Neural progenitor cell (in vitro differentiated cells): Measurements from ENCODE around the gene RADX. TPM values are rescaled to one million over a fixed set of nuclear protein-coding genes. Genes with fewer than 3 reads are reported as not detected.

Experiments used
- DNase-seq: peaks from one replicate; pipeline ENCODE4 v3.0.0-alpha.2; 2016; ENCODE audit warnings: low spot score
- H2AFZ ChIP-seq: fragments of 200-600 bp; sonication (generic); replicated peaks from 2 replicates; pipeline ENCODE4 v1.6.1; 2016; ENCODE audit warnings: antibody characterized with exemption
- H3F3A ChIP-seq: fragments of 200-600 bp; sonication (generic); 2 replicates; pipeline ENCODE4 v1.6.1; 2016; ENCODE audit warnings: antibody characterized with exemption, low read depth
- H3K27ac ChIP-seq: fragments of 200-600 bp; sonication (generic); 2 replicates; pipeline ENCODE4 v1.5.1; 2016; ENCODE audit warnings: mild to moderate bottlenecking
- H3K27me3 ChIP-seq: fragments of 200-600 bp; sonication (generic); 2 replicates; pipeline ENCODE4 v1.6.1; 2016; ENCODE audit warnings: mild to moderate bottlenecking, moderate library complexity
- H3K36me3 ChIP-seq: fragments of 200-600 bp; sonication (generic); 2 replicates; pipeline ENCODE4 v1.5.1; 2016
- H3K4me1 ChIP-seq: fragments of 200-600 bp; sonication (generic); 2 replicates; pipeline ENCODE4 v1.6.1; 2016; ENCODE audit warnings: mixed run types
- H3K4me2 ChIP-seq: fragments of 200-600 bp; sonication (generic); 2 replicates; pipeline ENCODE4 v1.6.1; 2016
- H3K4me3 ChIP-seq: fragments of 200-600 bp; sonication (generic); 2 replicates; pipeline ENCODE4 v1.5.1; 2016
- H3K79me2 ChIP-seq: fragments of 200-600 bp; sonication (generic); 2 replicates; pipeline ENCODE4 v1.6.1; 2016; ENCODE audit warnings: low read depth
- H3K9ac ChIP-seq: fragments of 200-600 bp; sonication (generic); 2 replicates; pipeline ENCODE4 v1.6.1; 2016
- H3K9me3 ChIP-seq: fragments of 200-600 bp; sonication (generic); 2 replicates; pipeline ENCODE4 v1.5.1; 2016; ENCODE audit warnings: low read depth
- H4K20me1 ChIP-seq: fragments of 200-600 bp; sonication (generic); 2 replicates; pipeline ENCODE4 v1.6.1; 2016; ENCODE audit warnings: low read depth
- H3K27ac Mint-ChIP-seq: 3 replicates; pipeline ENCODE4 v1.8.0; 2021; ENCODE audit warnings: mixed read lengths
- H3K27me3 Mint-ChIP-seq: 2 replicates; pipeline ENCODE4 v1.8.0; 2022; ENCODE audit warnings: low read depth, mild to moderate bottlenecking, inconsistent platforms, moderate library complexity, mixed read lengths; ENCODE audit not compliant: insufficient read depth
- H3K36me3 Mint-ChIP-seq: 3 replicates; pipeline ENCODE4 v1.8.0; 2021; ENCODE audit warnings: mixed read lengths
- H3K4me1 Mint-ChIP-seq: 3 replicates; pipeline ENCODE4 v1.8.0; 2021; ENCODE audit warnings: mixed read lengths
- H3K4me3 Mint-ChIP-seq: 3 replicates; pipeline ENCODE4 v1.8.0; 2021; ENCODE audit warnings: mild to moderate bottlenecking, moderate library complexity, mixed read lengths
- H3K9me3 Mint-ChIP-seq: 3 replicates; pipeline ENCODE4 v1.8.0; 2020; ENCODE audit warnings: mixed read lengths
- CTCF ChIP-seq: fragments of 200-600 bp; sonication (generic); IDR thresholded peaks from 2 replicates; pipeline ENCODE4 v1.5.1; 2017; ENCODE audit warnings: antibody characterized with exemption, mild to moderate bottlenecking
- EZH2 ChIP-seq: fragments of 200-600 bp; sonication (generic); IDR thresholded peaks from 2 replicates; pipeline ENCODE4 v1.6.1; 2017; ENCODE audit warnings: antibody characterized with exemption, mild to moderate bottlenecking, moderate library complexity
- EZH2phosphoT487 ChIP-seq: fragments of 200-600 bp; sonication (generic); IDR thresholded peaks from 2 replicates; pipeline ENCODE4 v1.6.1; 2017; ENCODE audit warnings: antibody characterized with exemption
- total RNA-seq: library from RNA; depleted of rRNA; stranded (reverse); fragments of >200 nt; gene quantifications from 2 replicates; pipeline ENCODE4 v1.2.3, GENCODE V29; 2015; ENCODE audit warnings: low replicate concordance

RADX gene
- total RNA-seq, 1 donor from 2014 or later, result 14.2 TPM

- H3K9me3 ChIP-seq, result peaks cover 4% of the 10 kb centered on the region
- H3K27ac ChIP-seq, result no peak overlapping the region
- H3K27me3 ChIP-seq, result no peaks in the 10 kb centered on the region
- H3K9ac ChIP-seq, result no peak overlapping the region
- Mint-ChIP-seq H3K4me1 (peaks cover 11% of the 10 kb centered on the region), H3K36me3 (no peaks in the 10 kb centered on the region), H3K4me3 (no peak overlapping the region), H3K27ac (no peak overlapping the region), H3K27me3 (peaks cover 5% of the 10 kb centered on the region), H3K9me3 (no peaks in the 10 kb centered on the region)
- H3K4me1 ChIP-seq, result no peaks in the 10 kb centered on the region
- H3K79me2 ChIP-seq, result no peaks in the 10 kb centered on the region
- TF ChIP-seq EZH2phosphoT487 (no peak), EZH2 (no peak), CTCF (no peak)
- no peaks in the 10 kb centered on the region for H3K36me3 ChIP-seq
- H3K4me3 ChIP-seq, result no peak overlapping the region
- H3F3A ChIP-seq, result no peaks in the 10 kb centered on the region
- H4K20me1 ChIP-seq, result no peaks in the 10 kb centered on the region
- no peak for DNase-seq
- no peak overlapping the region for H2AFZ ChIP-seq
- H3K4me2 ChIP-seq, result no peak overlapping the region
These were observed 94.7 kb downstream of the RADX start for GRCh38 chrX:106706466-106706865.

- Mint-ChIP-seq H3K27me3 (peaks cover 5% of the 10 kb centered on the region), H3K4me3 (no peak overlapping the region), H3K4me1 (peaks cover 11% of the 10 kb centered on the region), H3K27ac (no peak overlapping the region), H3K9me3 (no peaks in the 10 kb centered on the region), H3K36me3 (no peaks in the 10 kb centered on the region)
- no peaks in the 10 kb centered on the region for H3K27me3 ChIP-seq
- no peak overlapping the region for H3K27ac ChIP-seq
- H3F3A ChIP-seq, result no peaks in the 10 kb centered on the region
- H3K4me3 ChIP-seq, result no peak overlapping the region
- no peaks in the 10 kb centered on the region for H3K4me1 ChIP-seq
- H3K9me3 ChIP-seq, result peaks cover 4% of the 10 kb centered on the region
- H3K4me2 ChIP-seq, result no peak overlapping the region
- no peak for DNase-seq
- no peak overlapping the region for H2AFZ ChIP-seq
- no peak overlapping the region for H3K9ac ChIP-seq
- TF ChIP-seq EZH2 (no peak), CTCF (no peak), EZH2phosphoT487 (no peak)
- no peaks in the 10 kb centered on the region for H3K79me2 ChIP-seq
- no peaks in the 10 kb centered on the region for H4K20me1 ChIP-seq
- H3K36me3 ChIP-seq, result no peaks in the 10 kb centered on the region
These were observed 96.1 kb downstream of the RADX start for GRCh38 chrX:106707771-106708454.

GRCh38 chrX:106710771-106711170, 99.0 kb downstream of the RADX start:
- Mint-ChIP-seq H3K9me3 (no peaks in the 10 kb centered on the region), H3K36me3 (no peaks in the 10 kb centered on the region), H3K27ac (no peak overlapping the region), H3K27me3 (no peaks in the 10 kb centered on the region), H3K4me3 (no peak overlapping the region), H3K4me1 (peaks cover 11% of the 10 kb centered on the region)
- Histone ChIP-seq H3K27me3 (no peaks in the 10 kb centered on the region), H3F3A (no peaks in the 10 kb centered on the region), H3K9me3 (peaks cover 4% of the 10 kb centered on the region), H3K27ac (no peak overlapping the region), H3K79me2 (no peaks in the 10 kb centered on the region), H3K4me2 (no peak overlapping the region), H3K4me1 (no peaks in the 10 kb centered on the region), H3K9ac (no peak overlapping the region), H2AFZ (no peak overlapping the region), H4K20me1 (no peaks in the 10 kb centered on the region), H3K4me3 (no peak overlapping the region), H3K36me3 (no peaks in the 10 kb centered on the region)
- no peak for DNase-seq
- TF ChIP-seq EZH2, result no peak

GRCh38 chrX:106711375-106711774, 99.6 kb downstream of the RADX start:
- H3K4me3 Mint-ChIP-seq, result no peak overlapping the region
- peaks cover 11% of the 10 kb centered on the region for H3K4me1 Mint-ChIP-seq
- no peaks in the 10 kb centered on the region for H3K36me3 Mint-ChIP-seq

More at GRCh38 chrX:106711375-106711774, 99.6 kb downstream of the RADX start:
- no peaks in the 10 kb centered on the region for H3K9me3 Mint-ChIP-seq
- H3K9ac ChIP-seq, result no peak overlapping the region
- no peak overlapping the region for H3K4me2 ChIP-seq
- H3K9me3 ChIP-seq, result peaks cover 4% of the 10 kb centered on the region
- no peaks in the 10 kb centered on the region for H3K36me3 ChIP-seq
- H2AFZ ChIP-seq, result no peak overlapping the region
- H3K27me3 Mint-ChIP-seq, result no peaks in the 10 kb centered on the region
- no peak for DNase-seq
- TF ChIP-seq EZH2 (no peak), CTCF (no peak), EZH2phosphoT487 (no peak)
- H3F3A ChIP-seq, result no peaks in the 10 kb centered on the region
- H4K20me1 ChIP-seq, result no peaks in the 10 kb centered on the region
- H3K27ac ChIP-seq, result no peak overlapping the region
- H3K79me2 ChIP-seq, result no peaks in the 10 kb centered on the region
- H3K4me3 ChIP-seq, result no peak overlapping the region
- H3K4me1 ChIP-seq, result no peaks in the 10 kb centered on the region
- no peak overlapping the region for H3K27ac Mint-ChIP-seq
- no peaks in the 10 kb centered on the region for H3K27me3 ChIP-seq
